SK-N-SH treated with all-trans-retinoic acid at 6 μM for 48 hours (cell line): ENCODE data around the gene GRAMD2A.

Experiments used
- ESRRG ChIP-seq: fragments of 250-450 bp; sonication (Bioruptor Pico); IDR thresholded peaks from 2 replicates; pipeline ENCODE4 v1.6.1; 2021; ENCODE audit warnings: mild to moderate bottlenecking
- ZNF8 ChIP-seq: fragments of 450-650 bp; formaldehyde crosslinking; IDR thresholded peaks from 2 replicates; pipeline ENCODE4 v1.5.0; 2020; ENCODE audit warnings: mild to moderate bottlenecking, moderate library complexity

DNA sequence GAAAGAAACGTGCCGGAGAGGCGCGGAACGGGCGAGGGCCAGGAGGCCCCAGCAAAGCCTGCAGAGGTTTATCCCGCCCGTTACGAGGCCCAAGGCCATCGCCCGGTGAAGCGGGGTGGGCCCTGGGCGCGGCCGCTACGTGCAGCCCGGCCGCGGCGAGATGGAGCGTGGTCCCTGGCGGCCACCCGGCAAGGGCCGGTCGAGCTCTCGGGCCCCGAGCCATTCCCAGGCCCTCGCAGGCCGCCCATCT, 32.3 kb upstream of the GRAMD2A start:
- TF ChIP-seq ZNF8 (CRISPR knock-in tag): no peak
- TF ChIP-seq ESRRG (CRISPR knock-in tag): no peak
